ENCODE data around the gene PCSK9.

PCSK9 gene

GRCh38 chr1:54996869-54997710, 42.3 kb upstream of the PCSK9 start:
- Histone ChIP-seq H3K4me3 (ENCODE audit: insufficient read depth, low read depth, low read length) (peak overlapping the region; percentile 12), H3K27ac (ENCODE audit: insufficient read depth, low read depth, low read length, poor library complexity, severe bottlenecking) (no peak overlapping the region), H3K27me3 (ENCODE audit: control insufficient read depth, insufficient read depth, low read length, poor library complexity, severe bottlenecking) (peaks cover 46% of the 10 kb centered on the region), H3K4me1 (ENCODE audit: control insufficient read depth, insufficient read depth, low read length) (peaks cover 9% of the 10 kb centered on the region), H3K36me3 (ENCODE audit: control insufficient read depth, insufficient read depth, low read length) (no peaks in the 10 kb centered on the region), H3K9me3 (ENCODE audit: control insufficient read depth, low read length) (no peaks in the 10 kb centered on the region)
- 9 to 11% methylated on average over 44 to 46 of the region's 46 CpGs for WGBS, 2 experiments

DNA sequence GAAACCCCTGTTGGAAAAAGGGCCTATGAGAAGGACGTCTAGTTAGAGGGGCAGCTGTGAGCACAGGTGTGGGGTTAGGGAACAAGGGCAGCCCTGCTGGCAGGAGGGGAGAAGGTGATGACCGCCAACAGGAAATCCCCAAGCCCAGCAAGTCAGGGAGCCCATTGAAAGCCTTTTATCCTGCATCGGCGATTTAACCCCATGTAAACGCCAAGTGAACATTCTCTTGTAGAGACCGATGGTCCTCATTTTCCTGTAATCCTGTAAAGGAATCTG, 41.7 kb upstream of the PCSK9 start:
- WGBS, 2 experiments, result 36 to 47% methylated on average over 6 of the region's 6 CpGs
- no peak overlapping the region for H3K27ac ChIP-seq (ENCODE audit: insufficient read depth, low read depth, low read length, poor library complexity, severe bottlenecking)
- no peaks in the 10 kb centered on the region for H3K36me3 ChIP-seq (ENCODE audit: control insufficient read depth, insufficient read depth, low read length)
- H3K27me3 ChIP-seq (ENCODE audit: control insufficient read depth, insufficient read depth, low read length, poor library complexity, severe bottlenecking), result peaks cover 46% of the 10 kb centered on the region
- H3K4me3 ChIP-seq (ENCODE audit: insufficient read depth, low read depth, low read length), result no peak overlapping the region
- no peaks in the 10 kb centered on the region for H3K9me3 ChIP-seq (ENCODE audit: control insufficient read depth, low read length)
- H3K4me1 ChIP-seq (ENCODE audit: control insufficient read depth, insufficient read depth, low read length), result peaks cover 9% of the 10 kb centered on the region

DNA sequence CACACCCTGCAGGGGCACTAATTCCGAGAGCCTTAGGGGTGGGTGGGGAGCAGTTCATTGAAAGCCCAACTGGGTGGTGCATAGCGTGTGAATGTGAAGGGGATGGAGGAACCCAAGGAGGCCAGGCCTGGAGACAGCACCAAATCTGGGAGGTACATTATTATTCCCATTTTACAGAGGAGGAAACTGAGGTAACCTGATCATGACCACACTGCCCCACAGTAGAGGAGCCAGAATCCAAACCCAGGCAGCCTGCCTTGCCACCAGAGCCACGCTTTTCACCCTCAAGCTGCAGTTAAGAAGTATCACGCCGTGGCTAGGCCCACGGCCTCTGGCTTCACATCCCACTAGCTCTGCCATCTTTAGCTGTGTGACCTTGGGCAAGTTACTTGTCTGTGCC, 41.2 kb upstream of the PCSK9 start:
- Histone ChIP-seq H3K27me3 (ENCODE audit: control insufficient read depth, insufficient read depth, low read length, poor library complexity, severe bottlenecking) (peaks cover 46% of the 10 kb centered on the region), H3K4me1 (ENCODE audit: control insufficient read depth, insufficient read depth, low read length) (peaks cover 9% of the 10 kb centered on the region), H3K36me3 (ENCODE audit: control insufficient read depth, insufficient read depth, low read length) (no peaks in the 10 kb centered on the region), H3K9me3 (ENCODE audit: control insufficient read depth, low read length) (no peaks in the 10 kb centered on the region), H3K4me3 (ENCODE audit: insufficient read depth, low read depth, low read length) (no peak overlapping the region), H3K27ac (ENCODE audit: insufficient read depth, low read depth, low read length, poor library complexity, severe bottlenecking) (no peak overlapping the region)
- 78 to 81% methylated on average over 6 of the region's 6 CpGs for WGBS, 2 experiments

DNA sequence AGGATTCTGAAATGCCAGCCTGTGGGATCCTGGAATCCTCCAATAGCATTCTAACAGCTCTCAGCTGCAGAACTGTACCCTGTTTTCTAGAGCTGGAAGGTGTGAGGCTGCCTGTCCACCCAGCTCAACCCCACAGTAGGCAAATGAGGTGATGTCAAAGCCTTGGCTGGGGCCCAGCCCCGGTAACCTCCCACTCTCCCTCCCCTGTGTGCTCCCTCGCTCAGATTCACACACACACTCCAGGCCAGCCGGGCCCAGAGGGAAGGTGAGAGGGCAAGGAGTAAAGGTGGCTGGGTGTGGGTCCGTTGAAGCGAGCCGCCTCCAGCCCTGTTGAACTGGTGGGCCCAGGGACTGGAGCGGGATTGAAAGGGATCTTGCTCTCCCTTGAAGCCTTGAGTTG, 40.7 kb upstream of the PCSK9 start, which contains the start of gene BSND:
TSS of gene BSND (plus strand) at position 257 of the 400 bp plus-strand sequence. CDS start 254 bp downstream, outside the sequence.
- Histone ChIP-seq H3K9me3 (ENCODE audit: control insufficient read depth, low read length) (no peaks in the 10 kb centered on the region), H3K36me3 (ENCODE audit: control insufficient read depth, insufficient read depth, low read length) (no peaks in the 10 kb centered on the region), H3K4me1 (ENCODE audit: control insufficient read depth, insufficient read depth, low read length) (peaks cover 9% of the 10 kb centered on the region), H3K27me3 (ENCODE audit: control insufficient read depth, insufficient read depth, low read length, poor library complexity, severe bottlenecking) (peaks cover 46% of the 10 kb centered on the region), H3K27ac (ENCODE audit: insufficient read depth, low read depth, low read length, poor library complexity, severe bottlenecking) (no peak within 1 kb of the TSS), H3K4me3 (ENCODE audit: insufficient read depth, low read depth, low read length) (no peak within 1 kb of the TSS)
- WGBS, 2 experiments, result 80 to 84% methylated on average over 6 to 7 of the region's 7 CpGs

DNA sequence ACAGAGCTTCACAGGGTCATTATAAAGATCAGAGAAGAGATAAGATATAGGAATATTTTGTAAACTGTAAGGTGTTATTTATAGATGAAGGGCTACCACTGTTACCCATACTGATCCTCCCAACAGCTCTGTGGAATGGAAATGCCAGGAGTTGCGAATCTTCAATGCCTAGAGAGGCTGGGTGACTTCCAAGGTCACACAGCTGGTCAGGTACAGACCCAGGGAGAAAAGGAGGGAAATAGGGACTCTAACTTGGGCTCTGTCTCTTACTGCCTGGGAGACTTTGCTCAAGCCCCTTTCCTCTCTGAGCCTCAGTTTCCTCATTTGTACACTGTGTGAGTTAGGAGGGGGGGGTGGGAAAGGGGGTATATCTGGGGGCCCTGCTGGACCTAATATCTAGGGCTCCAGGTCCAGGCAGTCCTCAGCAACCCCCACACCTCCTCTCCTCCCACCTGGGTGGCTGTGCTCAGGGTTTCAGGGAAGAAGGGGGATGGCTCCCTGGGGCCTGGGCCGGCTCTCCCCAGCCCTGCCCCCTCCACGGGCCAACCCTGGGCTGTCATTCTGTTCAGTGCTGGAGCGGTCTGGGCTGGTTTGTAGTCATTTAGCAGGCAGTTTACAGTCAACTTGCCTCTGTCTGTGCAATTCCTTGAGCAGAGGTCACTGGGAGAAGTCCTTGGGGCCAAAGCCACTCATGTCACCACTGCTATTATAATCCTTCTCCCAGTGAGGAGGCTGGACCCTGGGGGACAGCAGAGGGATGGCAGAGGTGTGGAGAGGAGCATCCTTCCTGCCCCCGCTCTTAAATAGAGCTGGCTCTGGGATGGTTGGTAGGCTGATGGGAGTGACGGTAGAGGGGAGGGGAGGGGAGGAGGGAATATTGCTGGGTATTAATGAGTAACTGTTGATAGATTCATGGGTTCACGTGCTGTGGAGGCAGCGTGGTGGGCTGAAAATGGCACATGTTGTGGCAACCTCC, 39.0 kb upstream of the PCSK9 start:
- H3K27me3 ChIP-seq (ENCODE audit: control insufficient read depth, insufficient read depth, low read length, poor library complexity, severe bottlenecking), result peaks cover 46% of the 10 kb centered on the region
- H3K36me3 ChIP-seq (ENCODE audit: control insufficient read depth, insufficient read depth, low read length), result no peaks in the 10 kb centered on the region
- peaks cover under 1% of the 10 kb centered on the region for H3K4me1 ChIP-seq (ENCODE audit: control insufficient read depth, insufficient read depth, low read length)
- no peaks in the 10 kb centered on the region for H3K9me3 ChIP-seq (ENCODE audit: control insufficient read depth, low read length)
- no peak overlapping the region for H3K27ac ChIP-seq (ENCODE audit: insufficient read depth, low read depth, low read length, poor library complexity, severe bottlenecking)
- no peak overlapping the region for H3K4me3 ChIP-seq (ENCODE audit: insufficient read depth, low read depth, low read length)
- WGBS, 2 experiments, result 68 to 69% methylated on average over 8 of the region's 8 CpGs

DNA sequence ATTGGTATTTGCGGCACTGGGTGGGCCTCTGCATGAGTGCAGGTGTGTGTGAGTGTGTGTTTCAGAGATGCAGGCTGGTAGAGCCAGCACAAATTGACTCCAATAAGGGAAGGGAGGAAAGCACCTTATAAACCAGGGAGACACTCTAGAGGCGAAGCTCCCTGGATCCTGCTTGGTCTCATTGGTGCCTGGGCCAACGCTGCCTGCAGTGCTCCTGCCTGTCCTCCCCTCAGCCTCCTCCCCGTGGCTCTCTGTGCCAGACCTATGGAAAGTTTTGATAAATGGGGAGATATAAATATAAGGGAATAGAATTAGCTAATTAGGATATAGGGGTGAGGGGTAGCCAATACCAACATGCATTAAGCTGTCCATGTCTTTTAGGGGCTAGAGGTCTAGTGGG, 38.0 kb upstream of the PCSK9 start:
- peaks cover 38% of the 10 kb centered on the region for H3K27me3 ChIP-seq (ENCODE audit: control insufficient read depth, insufficient read depth, low read length, poor library complexity, severe bottlenecking)
- H3K27ac ChIP-seq (ENCODE audit: insufficient read depth, low read depth, low read length, poor library complexity, severe bottlenecking), result no peak overlapping the region
- 95 to 100% methylated on average over 4 of the region's 4 CpGs for WGBS, 2 experiments

GRCh38 chr1:55002686-55003085, 36.7 kb upstream of the PCSK9 start:
- 81 to 85% methylated on average over 2 of the region's 2 CpGs for WGBS, 2 experiments
- Histone ChIP-seq H3K4me1 (ENCODE audit: control insufficient read depth, insufficient read depth, low read length) (no peaks in the 10 kb centered on the region), H3K27ac (ENCODE audit: insufficient read depth, low read depth, low read length, poor library complexity, severe bottlenecking) (no peak overlapping the region), H3K27me3 (ENCODE audit: control insufficient read depth, insufficient read depth, low read length, poor library complexity, severe bottlenecking) (peaks cover 24% of the 10 kb centered on the region), H3K9me3 (ENCODE audit: control insufficient read depth, low read length) (no peaks in the 10 kb centered on the region), H3K36me3 (ENCODE audit: control insufficient read depth, insufficient read depth, low read length) (no peaks in the 10 kb centered on the region), H3K4me3 (ENCODE audit: insufficient read depth, low read depth, low read length) (no peak overlapping the region)

More for the DNA sequence above, 38.0 kb upstream of the PCSK9 start:
- Histone ChIP-seq H3K36me3 (ENCODE audit: control insufficient read depth, insufficient read depth, low read length) (no peaks in the 10 kb centered on the region), H3K4me1 (ENCODE audit: control insufficient read depth, insufficient read depth, low read length) (no peaks in the 10 kb centered on the region), H3K9me3 (ENCODE audit: control insufficient read depth, low read length) (no peaks in the 10 kb centered on the region), H3K4me3 (ENCODE audit: insufficient read depth, low read depth, low read length) (no peak overlapping the region)

- 91% methylated on average over 10 of the region's 10 CpGs for WGBS, 2 experiments
Observed at GRCh38 chr1:55005351-55006140, 33.8 kb upstream of the PCSK9 start.

GRCh38 chr1:55006931-55007330, 32.4 kb upstream of the PCSK9 start:
- Histone ChIP-seq H3K36me3 (ENCODE audit: control insufficient read depth, insufficient read depth, low read length) (no peaks in the 10 kb centered on the region), H3K27ac (ENCODE audit: insufficient read depth, low read depth, low read length, poor library complexity, severe bottlenecking) (no peak overlapping the region), H3K4me3 (ENCODE audit: insufficient read depth, low read depth, low read length) (no peak overlapping the region), H3K27me3 (ENCODE audit: control insufficient read depth, insufficient read depth, low read length, poor library complexity, severe bottlenecking) (no peaks in the 10 kb centered on the region), H3K9me3 (ENCODE audit: control insufficient read depth, low read length) (peaks cover 2% of the 10 kb centered on the region), H3K4me1 (ENCODE audit: control insufficient read depth, insufficient read depth, low read length) (no peaks in the 10 kb centered on the region)
- 92 to 95% methylated on average over 12 of the region's 12 CpGs for WGBS, 2 experiments

More at GRCh38 chr1:55005351-55006140, 33.8 kb upstream of the PCSK9 start:
- no peaks in the 10 kb centered on the region for H3K4me1 ChIP-seq (ENCODE audit: control insufficient read depth, insufficient read depth, low read length)
- no peak overlapping the region for H3K27ac ChIP-seq (ENCODE audit: insufficient read depth, low read depth, low read length, poor library complexity, severe bottlenecking)
- H3K27me3 ChIP-seq (ENCODE audit: control insufficient read depth, insufficient read depth, low read length, poor library complexity, severe bottlenecking), result no peaks in the 10 kb centered on the region
- no peaks in the 10 kb centered on the region for H3K36me3 ChIP-seq (ENCODE audit: control insufficient read depth, insufficient read depth, low read length)
- peaks cover 2% of the 10 kb centered on the region for H3K9me3 ChIP-seq (ENCODE audit: control insufficient read depth, low read length)
- no peak overlapping the region for H3K4me3 ChIP-seq (ENCODE audit: insufficient read depth, low read depth, low read length)
